DMS79 treated with DMSO at 0.1 percent for 48 hours (cell line): ENCODE measurements around the gene FANCC.
"Not testable (repeated sequence)": the region's sequence is repeated elsewhere in the genome, so short reads cannot be mapped to it uniquely, and the experiment has no call there.

Experiments used
- DNase-seq: peaks from one replicate; lab custom pipeline; 2025; lab: John Stamatoyannopoulos, UW

FANCC gene

GRCh38 chr9:95283673-95284072 lies 33.8 kb downstream of the FANCC start:
- no peak for DNase-seq

GRCh38 chr9:95282332-95282731 lies 35.2 kb downstream of the FANCC start:
- DNase-seq: no peak

DNA sequence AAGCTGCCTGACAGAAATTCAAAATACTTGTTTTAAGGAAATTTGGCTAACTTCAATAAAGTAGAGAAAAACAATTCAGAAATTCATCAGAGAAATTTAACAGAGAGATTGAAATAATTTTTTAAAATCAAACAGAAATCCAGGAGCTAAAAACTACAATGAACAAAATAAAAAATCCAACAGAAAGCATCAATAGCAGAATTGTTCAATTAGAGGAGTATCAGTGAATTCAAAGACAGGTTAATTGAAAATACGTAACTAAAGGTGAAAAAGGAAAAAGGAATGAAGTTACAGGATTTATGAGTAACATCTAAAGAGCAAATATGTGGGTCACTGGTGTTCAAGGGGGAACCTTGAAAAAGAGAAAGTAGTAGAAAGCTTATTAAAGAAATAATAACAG lies 36.8 kb downstream of the FANCC start:
- no peak for DNase-seq

GRCh38 chr9:95277509-95277908 lies 40.0 kb downstream of the FANCC start:
- no peak for DNase-seq

DNA sequence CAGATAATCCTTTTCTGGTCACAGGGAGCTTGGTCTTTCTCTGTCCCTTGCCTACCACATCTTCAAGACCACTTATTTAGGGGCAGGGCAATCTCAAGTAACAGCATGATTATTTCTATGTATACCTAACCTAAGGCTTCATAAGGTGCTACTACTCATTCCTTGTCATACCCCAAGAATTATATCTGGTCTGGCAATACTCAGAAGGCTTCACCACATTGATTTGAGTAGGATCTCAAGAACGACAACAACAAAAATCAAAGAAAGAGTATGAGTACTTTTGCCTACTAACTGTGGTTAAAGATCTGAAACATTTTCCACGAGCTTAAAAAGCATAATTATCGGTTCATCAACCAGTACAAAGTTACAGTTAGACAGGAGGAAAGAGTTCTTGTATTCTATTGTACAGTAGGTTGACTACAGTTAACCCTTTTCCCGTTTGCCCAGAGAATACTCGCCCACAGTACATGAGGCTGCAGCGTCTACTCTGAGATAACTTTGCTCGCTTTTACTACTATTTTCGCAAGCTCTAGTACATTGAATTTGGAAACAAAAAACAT lies 41.0 kb downstream of the FANCC start:
- DNase-seq: no peak

DNA sequence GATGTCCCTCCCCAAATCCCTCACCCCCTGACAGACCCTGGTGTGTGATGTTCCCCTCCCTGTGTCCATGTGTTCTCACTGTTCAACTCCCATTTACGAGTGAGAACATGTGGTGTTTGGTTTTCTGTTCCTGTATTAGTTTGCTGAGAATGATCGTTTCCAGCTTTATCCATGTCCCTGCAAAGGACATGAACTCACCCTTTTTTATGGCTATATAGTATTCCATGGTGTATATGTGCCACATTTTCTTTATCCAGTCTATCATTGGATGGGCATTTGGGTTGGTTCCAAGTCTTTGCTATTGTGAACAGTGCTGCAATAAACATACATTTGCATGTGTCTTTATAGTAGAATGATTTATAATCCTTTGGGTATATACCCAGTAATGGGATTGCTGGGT lies 43.3 kb downstream of the FANCC start:
- DNase-seq: not testable (repeated sequence)

GRCh38 chr9:95273369-95274022 lies 44.0 kb downstream of the FANCC start:
- no peak for DNase-seq

DNA sequence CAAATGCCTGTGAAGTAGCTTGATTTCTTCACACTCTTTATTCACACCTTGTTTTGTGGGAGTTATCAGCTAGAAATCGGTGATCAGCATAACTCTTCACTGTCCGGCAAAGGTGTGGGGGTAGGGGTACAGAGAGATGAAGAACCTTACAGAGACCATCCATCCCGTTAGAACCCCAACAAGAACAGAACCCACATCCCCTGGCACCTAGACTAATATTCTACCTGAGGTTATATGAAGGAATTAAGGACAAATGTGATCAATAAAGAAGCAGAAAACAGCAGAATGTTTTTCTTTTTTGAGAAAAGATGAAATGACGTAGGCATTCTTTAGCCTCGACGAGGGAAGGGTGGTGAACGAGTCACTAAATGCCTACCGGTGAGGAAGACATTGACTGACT lies 44.7 kb downstream of the FANCC start:
- DNase-seq: no peak

DNA sequence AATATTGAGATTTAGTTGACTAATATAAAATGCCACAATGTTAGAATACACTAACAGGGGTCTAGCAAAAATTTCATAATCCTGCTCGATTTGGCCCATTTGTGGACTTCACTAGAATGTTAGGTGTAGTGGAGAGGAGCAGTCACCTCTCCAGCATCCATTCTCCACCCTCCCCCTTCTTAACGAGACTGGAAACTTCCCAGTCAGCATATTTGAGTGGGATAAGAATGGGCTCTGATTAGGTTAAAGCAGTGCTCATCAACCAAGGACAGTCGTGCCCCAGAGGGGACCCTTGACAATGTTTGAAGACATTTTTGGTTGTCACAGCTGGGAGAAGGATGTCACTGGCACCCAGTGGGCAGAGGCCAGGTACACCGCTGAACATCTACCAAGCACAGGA lies 46.7 kb downstream of the FANCC start:
- DNase-seq: peak; percentile 10

DNA sequence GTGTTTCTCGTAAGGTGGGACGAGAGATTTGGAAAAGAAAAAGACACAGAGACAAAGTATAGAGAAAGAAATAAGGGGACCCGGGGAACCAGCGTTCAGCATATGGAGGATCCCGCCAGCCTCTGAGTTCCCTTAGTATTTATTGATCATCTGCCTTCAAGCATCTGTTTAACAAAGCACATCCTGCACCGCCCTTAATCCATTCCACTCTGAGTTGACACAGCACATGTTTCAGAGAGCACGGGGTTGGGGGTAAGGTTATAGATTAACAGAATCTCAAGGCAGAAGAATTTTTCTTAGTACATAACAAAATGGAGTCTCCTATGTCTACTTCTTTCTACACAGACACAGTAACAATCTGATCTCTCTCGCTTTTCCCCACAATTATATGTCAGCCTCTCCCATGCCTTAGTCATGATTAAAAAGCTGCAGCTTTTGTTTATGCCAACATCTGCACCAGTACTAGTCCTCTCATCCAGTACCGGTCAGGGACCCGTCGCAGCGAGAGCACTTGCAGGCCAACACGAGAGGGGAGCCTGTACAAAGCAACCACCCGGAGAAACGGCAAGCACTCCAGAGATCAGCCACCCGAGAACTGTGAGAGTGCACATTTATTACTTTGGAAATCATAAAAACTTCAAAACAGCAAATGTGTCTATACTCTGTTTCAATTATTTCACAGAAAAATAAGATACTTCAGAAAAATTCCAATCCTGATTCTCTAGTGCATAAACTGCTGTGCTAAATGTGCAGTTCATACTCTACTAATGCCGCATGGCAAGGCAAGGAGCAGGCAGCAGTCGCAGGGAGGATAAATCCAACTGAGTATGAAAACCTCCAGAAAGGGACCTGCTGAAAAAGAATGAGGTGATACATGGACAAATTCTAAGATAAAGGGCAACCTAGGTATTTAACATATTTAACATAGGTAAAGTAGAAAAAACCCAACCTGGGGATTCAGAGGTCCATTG lies 47.4 kb downstream of the FANCC start:
- peak; percentile 53 for DNase-seq

- DNase-seq: peak; percentile 79
Observed at GRCh38 chr9:95268681-95269080, 48.8 kb downstream of the FANCC start.

DNA sequence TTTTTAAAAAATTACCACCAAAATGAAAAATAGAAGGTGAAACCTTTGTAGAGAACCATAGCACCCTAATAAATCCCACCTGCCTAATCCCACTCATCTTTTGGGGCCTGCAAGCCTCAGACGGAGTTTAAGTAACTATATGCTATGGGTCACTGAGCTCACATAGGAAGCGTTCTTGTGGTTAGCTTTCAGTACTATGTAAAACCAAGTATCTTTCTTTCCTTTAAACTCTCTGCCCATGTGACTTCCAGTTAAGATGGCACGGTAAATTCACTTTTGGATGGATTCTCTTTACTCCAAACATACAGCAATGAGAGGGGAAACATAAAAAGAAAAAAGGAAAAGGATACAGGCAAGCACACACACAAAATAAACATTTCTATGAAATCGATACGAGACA lies 50.9 kb downstream of the FANCC start:
- DNase-seq: no peak

- no peak for DNase-seq
Observed at GRCh38 chr9:95265960-95266359, 51.5 kb downstream of the FANCC start.

GRCh38 chr9:95264954-95265615 lies 52.4 kb downstream of the FANCC start:
- DNase-seq: no peak

DNA sequence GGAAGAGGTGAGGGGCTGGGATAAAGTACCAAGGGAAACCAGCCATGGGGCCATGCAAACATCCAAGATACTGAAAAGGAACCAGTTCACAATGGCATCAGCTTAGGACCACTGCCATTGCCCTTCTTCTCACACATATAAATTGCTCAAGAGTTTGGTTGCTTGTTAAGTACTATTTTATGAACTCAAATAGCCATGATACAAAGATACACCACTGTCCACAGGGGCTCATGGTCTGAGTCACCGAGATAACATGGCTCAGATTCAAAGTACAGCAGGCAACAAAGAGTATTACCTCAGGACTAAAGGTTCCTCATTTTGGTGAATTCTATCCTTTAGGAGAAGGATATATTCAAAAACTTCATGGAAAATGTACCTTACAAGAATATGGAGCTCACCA lies 55.6 kb downstream of the FANCC start:
- no peak for DNase-seq

GRCh38 chr9:95250462-95251221 lies 66.9 kb downstream of the FANCC start:
- peak; percentile 49 for DNase-seq

DNA sequence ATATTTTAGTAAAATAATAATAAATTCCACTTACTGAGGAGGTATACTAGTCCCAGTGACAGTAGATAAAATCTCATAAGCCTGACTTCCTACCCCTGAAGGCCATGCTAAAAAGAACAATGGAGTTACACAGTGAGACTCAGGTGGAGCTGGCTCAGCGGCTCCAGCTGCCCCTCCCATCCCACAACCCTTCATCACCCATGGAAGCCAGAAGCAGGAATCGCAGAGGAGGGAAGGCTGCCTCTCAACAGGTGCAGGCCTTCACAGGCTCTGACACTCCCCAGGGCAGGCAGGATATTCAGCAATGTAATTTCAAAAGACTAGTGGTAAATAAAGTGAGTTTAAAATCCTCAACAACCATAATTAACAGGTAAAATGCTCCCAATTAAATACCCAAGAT lies 67.5 kb downstream of the FANCC start:
- peak; percentile 45 for DNase-seq

- no peak for DNase-seq
Observed at GRCh38 chr9:95246547-95246946, 71.0 kb downstream of the FANCC start.

DNA sequence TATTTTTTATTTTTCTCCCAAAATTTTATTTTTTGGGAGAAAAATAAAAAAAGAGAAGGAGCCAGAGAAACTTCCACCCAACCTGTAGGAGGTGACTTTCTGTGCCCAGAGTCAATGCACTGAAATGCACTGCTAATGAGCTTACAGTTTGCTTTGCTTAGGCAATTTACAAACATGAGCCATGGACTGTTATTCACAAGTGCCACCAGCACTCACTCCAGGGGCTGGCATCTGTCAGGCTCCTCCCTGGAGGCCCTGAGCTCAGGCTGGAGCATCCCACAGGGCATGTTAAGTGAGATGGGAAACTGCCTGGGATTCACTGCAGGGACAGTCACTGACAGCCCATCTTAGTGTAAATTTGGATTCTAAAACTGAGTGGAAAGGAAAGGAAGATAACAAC lies 74.9 kb downstream of the FANCC start:
- no peak for DNase-seq

- no peak for DNase-seq
Observed at GRCh38 chr9:95239071-95239470, 78.4 kb downstream of the FANCC start.

- DNase-seq: no peak
Observed at GRCh38 chr9:95237336-95237735, 80.2 kb downstream of the FANCC start.

GRCh38 chr9:95230046-95230445 lies 87.5 kb downstream of the FANCC start:
- no peak for DNase-seq
